Measurements from ENCODE around the gene RASSF5.

RASSF5 gene

DNA sequence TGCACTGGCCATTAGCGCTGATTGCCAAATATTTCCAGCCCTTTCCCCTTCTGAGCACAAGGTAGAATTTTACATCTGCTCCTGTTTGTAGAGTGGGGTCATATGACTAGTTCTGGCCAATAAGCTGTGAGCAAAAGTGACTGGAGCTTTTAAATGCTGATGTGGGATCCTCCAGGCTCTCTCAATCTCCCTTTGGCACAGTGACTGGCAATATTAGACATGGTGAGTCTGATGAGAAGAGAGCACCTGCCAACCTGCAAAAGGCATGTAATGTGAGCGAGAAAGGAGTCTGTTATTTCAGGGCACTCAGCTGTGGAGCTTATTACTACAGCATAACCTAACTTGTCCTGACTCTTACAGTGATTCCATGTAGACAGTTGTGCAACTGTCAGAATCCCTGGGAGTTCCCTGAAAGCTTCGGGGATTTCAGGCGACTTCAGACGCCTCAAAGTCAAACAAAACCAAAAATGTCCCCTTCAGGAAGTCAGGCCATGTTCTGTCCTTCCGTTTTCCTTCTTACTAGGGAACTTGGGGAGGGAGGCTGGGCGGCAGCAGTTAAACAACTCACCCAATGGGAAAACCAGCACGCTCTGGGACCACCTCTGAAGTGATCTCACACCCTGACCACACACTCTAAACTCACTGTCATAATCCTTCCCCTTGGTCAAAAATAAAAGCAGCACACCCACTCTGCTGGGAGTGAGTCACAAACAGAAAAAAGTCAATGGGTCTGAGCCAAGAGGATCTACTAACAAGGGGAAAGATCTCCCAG is 3.6 kb upstream of the RASSF5 start:
- Histone ChIP-seq H3K9me3 (no peaks in the 10 kb centered on the region), H3K27ac (peak overlapping the region; percentile 37 to 60), H3K4me1 (peaks cover 0 to 79% (median 54%) of the 10 kb centered on the region in 4 donors), H3K4me3 (no peak overlapping the region), H3K27me3 (no peaks in the 10 kb centered on the region), H3K36me3 (no peaks in the 10 kb centered on the region)
- intact Hi-C loops (cut with DNase I; ENCODE audit: low total_unique reads) = loop anchor here (10.0 kb wide), 1 partner anchor 161 kb away; no protein-coding TSS in a partner anchor
- peak; percentile 76 to 83 for DNase-seq
- TF ChIP-seq, protein P1, sequence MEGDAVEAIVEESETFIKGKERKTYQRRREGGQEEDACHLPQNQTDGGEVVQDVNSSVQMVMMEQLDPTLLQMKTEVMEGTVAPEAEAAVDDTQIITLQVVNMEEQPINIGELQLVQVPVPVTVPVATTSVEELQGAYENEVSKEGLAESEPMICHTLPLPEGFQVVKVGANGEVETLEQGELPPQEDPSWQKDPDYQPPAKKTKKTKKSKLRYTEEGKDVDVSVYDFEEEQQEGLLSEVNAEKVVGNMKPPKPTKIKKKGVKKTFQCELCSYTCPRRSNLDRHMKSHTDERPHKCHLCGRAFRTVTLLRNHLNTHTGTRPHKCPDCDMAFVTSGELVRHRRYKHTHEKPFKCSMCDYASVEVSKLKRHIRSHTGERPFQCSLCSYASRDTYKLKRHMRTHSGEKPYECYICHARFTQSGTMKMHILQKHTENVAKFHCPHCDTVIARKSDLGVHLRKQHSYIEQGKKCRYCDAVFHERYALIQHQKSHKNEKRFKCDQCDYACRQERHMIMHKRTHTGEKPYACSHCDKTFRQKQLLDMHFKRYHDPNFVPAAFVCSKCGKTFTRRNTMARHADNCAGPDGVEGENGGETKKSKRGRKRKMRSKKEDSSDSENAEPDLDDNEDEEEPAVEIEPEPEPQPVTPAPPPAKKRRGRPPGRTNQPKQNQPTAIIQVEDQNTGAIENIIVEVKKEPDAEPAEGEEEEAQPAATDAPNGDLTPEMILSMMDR (IDR thresholded peaks at IDR 0.05) = no peak

GRCh38 chr1:206504363-206504713 is 3.0 kb upstream of the RASSF5 start:
- DNase-seq = no peak
- TF ChIP-seq, protein P1 (IDR thresholded peaks at IDR 0.05) = no peak
- Histone ChIP-seq H3K27me3 (no peaks in the 10 kb centered on the region), H3K9me3 (no peaks in the 10 kb centered on the region), H3K4me1 (peaks cover 0 to 85% (median 59%) of the 10 kb centered on the region in 4 donors), H3K36me3 (no peaks in the 10 kb centered on the region), H3K27ac (peak overlapping the region in 1 of 2 donors; percentile 60), H3K4me3 (no peak overlapping the region)
- intact Hi-C loops (cut with DNase I; ENCODE audit: low total_unique reads) = loop anchor here (10.0 kb wide), 1 partner anchor 160 kb away; no protein-coding TSS in a partner anchor

- Histone ChIP-seq H3K4me3 (no peak overlapping the region), H3K27me3 (no peaks in the 10 kb centered on the region), H3K4me1 (peaks cover 0 to 82% (median 56%) of the 10 kb centered on the region in 4 donors), H3K36me3 (no peaks in the 10 kb centered on the region), H3K9me3 (no peaks in the 10 kb centered on the region), H3K27ac (peak overlapping the region in 1 of 2 donors; percentile 76)
- TF ChIP-seq, protein P1 (IDR thresholded peaks at IDR 0.05) = peak in 1 of 2 experiments; percentile 33
- peak in 1 of 2 donors; percentile 38 for DNase-seq
- intact Hi-C loops (cut with DNase I; ENCODE audit: low total_unique reads) = loop anchor here (10.0 kb wide), 1 partner anchor 159 kb away; no protein-coding TSS in a partner anchor
Observed at GRCh38 chr1:206505702-206506355, 1.5 kb upstream of the RASSF5 start.

DNA sequence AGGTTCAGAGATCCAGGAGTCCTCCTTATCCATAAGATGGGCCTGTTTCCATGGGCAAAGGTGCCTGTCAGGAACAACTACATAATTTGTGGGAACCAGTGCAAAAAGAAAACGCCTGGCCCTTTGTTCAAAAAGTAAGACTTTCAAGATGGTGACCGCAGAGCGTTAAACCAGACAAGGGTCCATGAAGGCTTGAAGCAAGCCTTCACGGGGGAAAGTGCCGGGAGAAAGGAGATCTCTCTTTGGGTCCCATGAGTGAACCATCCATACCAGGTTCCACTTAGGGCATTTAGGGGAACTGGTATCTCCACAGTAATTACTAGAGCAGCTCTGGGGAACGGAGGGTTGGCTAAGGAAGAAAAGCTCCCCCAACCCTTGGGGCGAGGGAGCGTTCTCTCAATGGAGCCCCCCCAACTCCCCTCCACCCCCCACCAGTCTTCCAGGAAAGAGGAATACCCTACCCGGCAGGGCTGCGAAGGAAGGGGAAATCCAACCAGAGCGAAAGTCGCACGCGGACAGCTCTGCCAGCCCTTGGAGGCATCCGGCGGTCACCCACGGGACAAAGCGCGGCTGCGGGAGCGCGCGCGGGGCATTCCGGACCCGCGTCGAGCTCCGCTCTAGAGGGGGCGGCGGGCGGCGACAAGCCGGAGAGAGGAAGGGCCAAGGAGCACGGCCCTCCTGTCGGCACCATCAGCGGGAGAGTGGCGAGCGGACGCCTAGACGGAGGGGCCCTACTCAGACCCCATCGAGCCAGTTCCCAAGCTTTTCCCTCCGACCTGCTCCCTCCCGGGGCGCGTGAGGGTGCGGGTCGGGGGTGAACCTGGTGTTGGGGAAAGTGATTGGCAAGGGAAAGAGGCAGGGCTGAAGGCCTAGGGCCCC is 687 bp upstream of the RASSF5 start:
- Histone ChIP-seq H3K4me3 (peak overlapping the region; percentile 73 to 88), H3K27ac (peak overlapping the region; percentile 76 to 82), H3K27me3 (no peaks in the 10 kb centered on the region), H3K4me1 (peaks cover 0 to 74% (median 50%) of the 10 kb centered on the region in 4 donors), H3K9me3 (no peaks in the 10 kb centered on the region), H3K36me3 (no peaks in the 10 kb centered on the region)
- DNase-seq = peak in 1 of 2 donors; percentile 69
- intact Hi-C loops (cut with DNase I; ENCODE audit: low total_unique reads) = loop anchor here (10.0 kb wide), 1 partner anchor 158 kb away; no protein-coding TSS in a partner anchor
- TF ChIP-seq, protein P1 (IDR thresholded peaks at IDR 0.05) = no peak
